NCI-H1694 treated with DMSO at 0.1 percent for 48 hours (cell line): ENCODE measurements around the gene BTN2A1.
"Not testable (repeated sequence)": the region's sequence is repeated elsewhere in the genome, so short reads cannot be mapped to it uniquely, and the experiment has no call there.

ENCODE experiments used
- DNase-seq: peaks from one replicate; lab custom pipeline; 2025; lab: John Stamatoyannopoulos, UW

Gene BTN2A1

DNA sequence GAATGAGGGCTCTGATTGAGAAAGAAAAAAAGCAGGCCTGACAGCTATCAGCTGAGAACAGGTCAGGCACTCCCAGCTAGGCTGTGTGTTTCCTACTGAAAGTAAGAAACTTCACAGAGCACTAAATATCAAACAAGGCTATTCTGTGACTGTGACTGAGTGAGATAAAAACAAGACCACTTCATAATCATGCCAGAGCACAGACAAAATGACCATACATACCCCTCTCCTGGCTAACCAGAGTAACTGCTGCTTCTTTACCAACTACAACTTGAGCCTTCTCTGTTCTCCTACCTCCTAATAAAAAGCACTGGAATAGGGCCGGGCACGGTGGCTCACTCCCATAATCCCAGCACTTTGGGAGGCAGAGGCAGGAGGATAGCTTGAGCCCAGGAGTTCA is 35.5 kb downstream of the BTN2A1 start:
- DNase-seq = no peak

DNA sequence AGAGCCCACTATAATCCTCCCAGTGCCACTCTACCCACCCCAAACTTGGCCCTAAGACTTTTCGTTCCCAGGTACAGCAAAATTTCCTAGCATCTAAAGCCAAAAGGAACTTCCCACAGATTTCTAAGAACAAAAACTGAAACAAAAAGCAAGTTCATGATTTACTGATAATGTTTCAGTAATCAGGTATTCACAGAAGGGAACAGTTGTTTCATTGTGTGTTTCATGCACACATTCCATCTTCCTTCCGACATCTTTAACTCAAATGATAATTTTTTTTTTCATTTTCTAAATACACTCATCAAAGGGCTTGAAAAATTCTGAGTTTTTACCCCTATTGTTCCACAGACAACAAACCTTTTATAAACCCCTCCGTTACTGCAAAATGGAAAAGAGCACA is 36.4 kb downstream of the BTN2A1 start:
- no peak for DNase-seq

DNA sequence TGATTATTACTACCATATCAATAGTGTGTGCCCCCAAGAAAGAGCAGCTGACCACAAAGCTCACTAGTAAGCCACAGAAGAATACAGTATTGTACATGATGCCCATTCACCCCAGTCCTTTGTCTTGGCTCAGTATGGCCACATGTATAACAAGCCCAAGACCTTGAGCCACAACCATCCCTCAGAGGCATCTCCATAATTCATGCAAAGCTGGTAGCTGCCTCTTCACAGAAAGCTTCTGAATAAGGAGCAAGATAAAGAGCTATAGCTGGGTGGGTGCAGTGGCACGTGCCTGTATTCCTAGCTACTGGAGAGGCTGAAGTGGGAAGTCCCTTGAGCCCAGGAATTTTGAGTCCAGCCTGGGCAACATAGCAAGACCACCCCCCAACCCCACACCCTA is 37.5 kb downstream of the BTN2A1 start:
- no peak for DNase-seq

DNA sequence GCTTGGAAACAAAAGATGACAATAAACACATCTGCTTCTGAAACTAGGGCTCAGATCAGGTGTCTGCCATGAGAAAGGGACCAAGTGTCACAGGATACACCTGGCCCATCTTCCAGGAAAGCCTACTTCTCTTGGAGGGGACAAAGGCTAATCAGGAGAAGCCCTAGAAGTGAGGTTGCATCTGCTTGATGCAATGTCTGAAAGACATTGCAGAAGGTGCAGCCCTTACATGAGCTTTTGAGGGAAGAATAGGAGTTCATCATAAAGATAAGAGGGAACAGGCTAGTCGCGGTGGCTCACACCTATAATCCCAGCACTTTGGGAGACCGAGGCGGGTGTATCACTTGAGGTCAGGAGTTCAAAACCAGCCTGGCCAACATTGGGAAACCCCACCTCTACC is 39.9 kb downstream of the BTN2A1 start:
- DNase-seq = no peak

DNA sequence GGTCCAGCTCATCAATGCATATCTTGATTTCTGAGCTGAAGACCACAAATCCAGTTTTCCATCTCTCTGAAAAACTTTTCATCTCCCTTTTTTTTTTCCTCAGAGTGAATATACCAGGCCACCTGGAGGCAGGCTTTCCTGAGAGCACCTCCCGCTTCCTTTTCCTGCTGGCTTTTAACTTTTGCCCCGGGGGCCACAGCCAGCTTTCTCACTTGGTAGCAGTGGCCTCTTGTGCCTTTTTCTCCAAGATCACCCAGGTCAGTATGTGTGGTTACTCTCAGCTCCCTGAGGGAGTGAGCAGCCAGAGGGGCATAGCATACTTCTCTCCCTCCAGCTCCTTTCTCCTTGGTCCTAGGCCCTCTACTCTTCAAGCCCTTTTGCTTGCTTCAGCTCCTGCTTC is 42.3 kb downstream of the BTN2A1 start, which contains the start of gene BTN1A1:
BTN1A1 (plus strand) TSS at position 202 of the 400 bp plus-strand sequence. CDS start 984 bp downstream, outside the sequence.
- DNase-seq = no peak

DNA sequence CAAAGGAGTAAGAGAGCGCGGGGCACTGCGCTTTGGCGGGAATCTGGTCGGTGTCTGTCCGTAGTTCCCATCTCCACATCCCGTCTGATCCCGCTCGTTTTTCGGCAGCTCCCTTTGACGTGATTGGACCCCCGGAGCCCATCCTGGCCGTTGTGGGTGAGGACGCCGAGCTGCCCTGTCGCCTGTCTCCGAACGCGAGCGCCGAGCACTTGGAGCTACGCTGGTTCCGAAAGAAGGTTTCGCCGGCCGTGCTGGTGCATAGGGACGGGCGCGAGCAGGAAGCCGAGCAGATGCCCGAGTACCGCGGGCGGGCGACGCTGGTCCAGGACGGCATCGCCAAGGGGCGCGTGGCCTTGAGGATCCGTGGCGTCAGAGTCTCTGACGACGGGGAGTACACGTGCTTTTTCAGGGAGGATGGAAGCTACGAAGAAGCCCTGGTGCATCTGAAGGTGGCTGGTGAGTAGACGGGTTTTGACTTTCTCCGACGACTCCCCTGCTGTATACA is 43.8 kb downstream of the BTN2A1 start:
- DNase-seq = no peak

DNA sequence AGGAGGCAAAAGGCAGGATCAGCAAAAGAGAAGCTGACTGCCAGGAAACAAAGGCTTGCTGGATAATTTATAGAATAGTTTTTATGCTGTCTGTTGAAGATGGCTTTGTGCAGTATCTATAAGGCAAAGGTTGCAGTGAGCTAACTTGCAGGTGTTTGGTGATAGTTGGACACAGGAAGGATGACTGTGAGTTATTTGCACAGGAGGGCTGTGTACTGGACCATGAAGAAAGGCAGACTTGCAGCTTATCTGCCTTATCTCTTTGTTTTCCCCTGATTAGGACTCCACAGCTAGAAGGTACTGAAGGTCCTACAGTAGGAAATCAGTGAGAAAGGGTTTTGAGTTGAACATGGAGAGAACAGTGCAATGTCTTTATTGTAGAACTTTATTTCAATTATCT is 44.4 kb downstream of the BTN2A1 start:
- no peak for DNase-seq

DNA sequence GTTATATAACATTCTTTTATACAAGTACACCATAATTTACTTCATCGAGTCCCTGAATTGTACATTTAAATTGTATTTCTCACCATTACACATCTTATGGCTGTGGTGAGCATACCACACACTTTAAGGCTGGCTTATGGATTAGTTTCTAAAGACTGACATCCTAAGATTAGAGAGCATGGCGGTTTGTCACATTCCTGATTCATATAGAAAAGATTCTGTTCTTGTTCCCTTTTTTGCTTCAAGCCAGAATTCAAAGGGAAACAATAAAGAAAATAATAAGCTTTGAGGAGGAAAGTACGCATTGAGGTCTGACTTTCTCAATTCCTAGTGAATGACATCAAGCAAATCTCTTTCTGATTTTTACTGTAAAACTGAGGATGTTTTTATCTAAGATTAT is 44.9 kb downstream of the BTN2A1 start:
- DNase-seq = no peak

DNA sequence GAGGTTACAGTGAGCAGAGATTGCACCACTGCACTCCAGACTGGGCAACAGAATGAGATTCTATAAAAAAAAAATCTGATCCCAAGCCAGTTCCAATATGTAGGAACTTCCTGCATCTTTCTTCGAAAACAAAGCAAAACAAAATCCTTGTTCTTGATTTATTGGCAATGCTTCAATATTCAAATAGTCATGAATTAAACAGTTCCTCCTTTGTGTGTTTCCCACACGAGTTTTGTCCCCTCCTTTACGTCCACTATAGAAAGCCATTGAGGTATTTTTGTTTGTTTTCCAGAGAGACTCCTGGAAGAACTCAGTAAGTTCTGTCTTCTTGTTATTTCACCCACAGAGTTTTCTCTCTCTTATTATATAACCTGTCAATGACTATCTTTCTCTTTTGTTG is 49.9 kb downstream of the BTN2A1 start:
- DNase-seq = no peak

DNA sequence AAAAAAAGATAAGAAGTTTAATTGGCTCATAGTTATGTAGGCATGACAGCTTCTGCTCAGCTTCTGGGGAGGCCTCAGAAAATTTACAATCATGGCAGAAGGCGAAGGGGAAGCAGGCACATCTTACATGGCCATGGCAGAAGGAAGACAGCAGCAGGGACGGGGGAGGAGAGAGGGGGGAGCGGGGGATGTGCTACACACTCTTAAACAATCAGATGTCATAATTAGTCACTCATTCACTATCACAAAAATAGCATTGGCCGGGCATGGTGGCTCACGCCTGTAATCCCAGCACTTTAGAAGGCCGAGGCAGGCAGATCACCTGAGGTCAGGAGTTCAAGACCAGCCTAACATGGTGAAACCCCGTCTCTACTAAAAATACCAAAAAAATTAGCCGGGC is 53.3 kb downstream of the BTN2A1 start:
- not testable (repeated sequence) for DNase-seq

DNA sequence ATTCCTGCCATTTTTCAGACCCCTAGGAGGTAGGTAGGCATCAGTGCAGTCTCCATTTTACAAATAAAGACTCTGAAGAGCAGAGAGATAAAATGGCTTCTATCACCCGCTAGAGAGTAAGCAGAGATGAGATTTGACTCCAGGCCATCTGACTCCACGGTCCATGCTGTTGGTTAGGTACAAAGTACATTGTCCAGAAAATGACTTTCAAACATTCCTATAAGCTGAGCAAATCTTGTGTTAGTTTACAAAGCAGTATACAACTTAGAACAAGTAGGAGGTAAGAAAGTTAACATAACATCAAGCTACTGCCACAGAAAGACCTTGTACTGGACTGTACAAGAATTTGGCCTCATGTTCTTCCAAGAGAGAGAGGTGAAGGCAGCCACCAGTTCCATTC is 57.2 kb downstream of the BTN2A1 start:
- DNase-seq = no peak

DNA sequence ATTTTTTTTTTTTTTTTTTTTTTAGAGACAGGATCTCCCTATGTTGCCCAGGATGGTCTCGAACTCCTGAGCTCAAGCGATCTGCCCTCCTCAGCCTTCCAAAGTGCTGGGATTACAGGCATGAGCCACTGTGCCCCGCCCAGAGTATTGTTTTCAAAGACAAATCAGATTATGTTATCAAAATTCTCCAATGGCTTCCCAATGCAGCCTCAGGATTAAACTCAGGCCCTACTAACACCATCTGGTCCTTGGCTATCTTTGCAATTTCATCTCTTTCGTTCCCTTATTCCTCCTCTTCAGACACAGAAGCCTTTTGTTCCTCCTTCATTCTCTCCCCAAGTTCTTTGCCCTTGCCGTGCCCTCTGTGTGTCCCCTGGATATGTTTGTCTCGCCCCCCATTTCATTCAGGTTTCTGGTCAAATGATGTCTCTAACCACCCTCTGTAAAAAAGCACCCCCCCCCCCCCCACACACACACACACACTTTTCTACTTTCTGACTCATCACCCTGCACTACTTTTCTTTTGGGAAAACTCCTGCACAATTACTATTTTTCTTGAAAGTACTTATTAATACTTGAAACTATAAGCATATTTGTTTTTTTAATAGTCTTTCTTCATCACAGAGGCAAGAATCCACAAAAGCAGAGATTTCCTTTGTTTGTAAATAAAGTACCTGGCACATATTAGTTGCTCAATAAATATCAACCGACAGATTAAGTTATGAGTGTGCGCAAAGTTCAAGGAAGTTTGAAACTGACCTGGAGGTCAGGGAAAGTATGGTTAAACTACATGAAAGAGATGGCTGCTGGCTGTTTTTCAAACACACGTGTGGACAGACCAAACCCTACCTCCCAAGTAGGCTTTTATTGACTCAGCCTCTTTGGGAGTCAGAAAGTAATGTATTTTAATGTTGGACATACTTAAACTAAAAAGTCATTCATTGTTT is 59.0 kb downstream of the BTN2A1 start:
- DNase-seq = no peak
